Measurements from ENCODE around the gene MRPS22.

- TF ChIP-seq CTCF (IDR thresholded peaks at IDR 0.05) (no peak), POLR2A (IDR thresholded peaks at IDR 0.05) (no peak), EP300 (IDR thresholded peaks at IDR 0.05) (no peak), POLR2AphosphoS5 (IDR thresholded peaks at IDR 0.05) (no peak)
Observed at GRCh38 chr3:139346771-139347170, 3.0 kb downstream of the MRPS22 start.

Data from suprapubic skin (tissue), 4 donors.